GM23248 (cell line): ENCODE measurements around the gene MYZAP. TPM values are rescaled to one million over a fixed set of nuclear protein-coding genes. Genes with fewer than 3 reads are reported as not detected.

ENCODE experiments used
- DNase-seq: peaks from one replicate; pipeline ENCODE4 v3.0.0-alpha.2; 2015
- H2AFZ ChIP-seq: fragments of 200-600 bp; sonication (generic); 2 replicates; pipeline ENCODE4 v1.6.1; 2016; ENCODE audit warnings: antibody characterized with exemption
- H3F3A ChIP-seq: fragments of 200-600 bp; sonication (generic); 2 replicates; pipeline ENCODE4 v1.6.1; 2016; ENCODE audit warnings: mild to moderate bottlenecking, antibody characterized with exemption, mixed run types; ENCODE audit not compliant: insufficient read depth
- H3K27ac ChIP-seq: fragments of 200-600 bp; sonication (generic); 2 replicates; pipeline ENCODE4 v1.5.1; 2016; ENCODE audit warnings: mild to moderate bottlenecking
- H3K27me3 ChIP-seq: fragments of 200-600 bp; sonication (generic); replicated peaks from 2 replicates; pipeline ENCODE4 v1.6.1; 2016; ENCODE audit warnings: mild to moderate bottlenecking; ENCODE audit not compliant: insufficient read depth
- H3K36me3 ChIP-seq: fragments of 200-600 bp; sonication (generic); 2 replicates; pipeline ENCODE4 v1.6.1; 2016; ENCODE audit warnings: low read depth, mild to moderate bottlenecking
- H3K4me1 ChIP-seq: fragments of 200-600 bp; sonication (generic); 2 replicates; pipeline ENCODE4 v1.6.1; 2016; ENCODE audit warnings: mild to moderate bottlenecking; ENCODE audit not compliant: insufficient read depth
- H3K4me2 ChIP-seq: fragments of 200-600 bp; sonication (generic); one replicate; pipeline ENCODE4 v1.6.1; 2016; ENCODE audit warnings: mild to moderate bottlenecking; ENCODE audit not compliant: unreplicated experiment
- H3K4me3 ChIP-seq: fragments of 200-600 bp; sonication (generic); 2 replicates; pipeline ENCODE4 v1.5.1; 2016; ENCODE audit warnings: mild to moderate bottlenecking
- H3K79me2 ChIP-seq: fragments of 200-600 bp; sonication (generic); 2 replicates; pipeline ENCODE4 v1.6.1; 2016; ENCODE audit warnings: mild to moderate bottlenecking; ENCODE audit not compliant: insufficient read depth
- H3K9ac ChIP-seq: fragments of 200-600 bp; sonication (generic); 2 replicates; pipeline ENCODE4 v1.6.1; 2016; ENCODE audit warnings: mild to moderate bottlenecking
- H3K9me2 ChIP-seq: fragments of 200-600 bp; sonication (generic); 2 replicates; pipeline ENCODE4 v1.6.1; 2016; ENCODE audit warnings: mixed run types, mild to moderate bottlenecking, moderate library complexity; ENCODE audit not compliant: insufficient read depth
- H3K9me3 ChIP-seq: fragments of 200-600 bp; sonication (generic); one replicate; pipeline ENCODE4 v1.6.1; 2017; ENCODE audit warnings: low read depth
- H4K20me1 ChIP-seq: fragments of 200-600 bp; sonication (generic); 2 replicates; pipeline ENCODE4 v1.6.0; 2016; ENCODE audit not compliant: insufficient read depth
- EZH2 ChIP-seq: fragments of 200-600 bp; sonication (generic); IDR thresholded peaks from 2 replicates; pipeline ENCODE4 v1.6.1; 2018; ENCODE audit warnings: antibody characterized with exemption, mild to moderate bottlenecking; ENCODE audit not compliant: insufficient read depth, poor library complexity, severe bottlenecking
- EZH2phosphoT487 ChIP-seq: fragments of 200-600 bp; sonication (generic); IDR thresholded peaks from 2 replicates; pipeline ENCODE4 v1.6.1; 2018; ENCODE audit warnings: antibody characterized with exemption, moderate library complexity, mild to moderate bottlenecking, low read depth; ENCODE audit not compliant: insufficient read depth
- WGBS, 2 experiments: methylation state at CpG; one replicate each; pipeline ENCODE4 v1.1.6; 2015 to 2017; ENCODE audit warnings: low lambda C conversion rate in 2 of 2, low coverage in 1 of 2; ENCODE audit errors: missing lambda C conversion rate in 2 of 2; 5-methylcytosine and 5-hydroxymethylcytosine counted together
- in situ Hi-C: fragments of 300-500 bp; cut with MboI; formaldehyde crosslinking; loops from 2 replicates; pipeline ENCODE4 v1.15.0; 2020
- polyA plus RNA-seq: library from polyadenylated mRNA; unstranded; fragments of >200 nt; fragmentation: Nextera tagmentation; extraction: Ambion mirVana; gene quantifications from 2 replicates; pipeline ENCODE4 v1.2.1, GENCODE V29; 2016
- total RNA-seq: library from RNA; depleted of rRNA; stranded (reverse); fragments of >200 nt; shearing (Covaris generic); gene quantifications from 2 replicates; pipeline ENCODE4 v1.2.3, GENCODE V29; 2014

The MYZAP gene
- total and polyA plus RNA-seq, 2 experiments from 2014 or later: 0.11 TPM; not detected in 1

DNA sequence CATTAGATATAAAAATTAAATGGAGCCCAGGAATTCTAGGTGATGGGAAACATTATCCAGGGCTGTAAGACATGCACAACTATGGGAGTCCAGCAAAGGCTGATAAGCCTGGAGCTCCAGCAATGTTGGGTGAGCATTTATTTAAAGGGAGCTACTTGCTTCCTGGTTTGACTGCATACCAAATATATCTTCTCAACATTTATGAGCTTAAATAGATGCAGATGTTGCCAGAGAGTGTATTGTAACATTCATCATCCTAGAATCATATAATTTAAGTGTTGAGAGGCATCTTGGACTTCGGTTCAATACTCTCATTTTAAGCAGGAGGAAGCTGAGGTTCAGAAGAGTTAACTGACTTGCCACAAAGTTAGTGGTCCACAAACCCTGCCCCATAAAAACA lies 102.6 kb downstream of the MYZAP start:
- WGBS, 2 experiments: 8 to 15% methylated on average over 1 of the region's 1 CpG
- in situ Hi-C loops: no loop called here
- peaks cover 43% of the 10 kb centered on the region for H3K4me1 ChIP-seq
- H3K27me3 ChIP-seq: no peaks in the 10 kb centered on the region
- H3K4me3 ChIP-seq: no peak overlapping the region
- H4K20me1 ChIP-seq: no peaks in the 10 kb centered on the region
- H3F3A ChIP-seq: peaks cover 30% of the 10 kb centered on the region; the same call in 1 of the 2 replicates
- peak; percentile 56 for DNase-seq
- no peaks in the 10 kb centered on the region for H3K9me2 ChIP-seq
- no peak overlapping the region for H2AFZ ChIP-seq
- H3K4me2 ChIP-seq: peak overlapping the region; percentile 33
- no peaks in the 10 kb centered on the region for H3K36me3 ChIP-seq
- H3K9ac ChIP-seq: no peak overlapping the region
- TF ChIP-seq EZH2phosphoT487 (no peak), EZH2 (no peak)
- peak overlapping the region; percentile 17; the same call in 1 of the 2 replicates for H3K27ac ChIP-seq
- H3K9me3 ChIP-seq: no peaks in the 10 kb centered on the region
- no peaks in the 10 kb centered on the region for H3K79me2 ChIP-seq

DNA sequence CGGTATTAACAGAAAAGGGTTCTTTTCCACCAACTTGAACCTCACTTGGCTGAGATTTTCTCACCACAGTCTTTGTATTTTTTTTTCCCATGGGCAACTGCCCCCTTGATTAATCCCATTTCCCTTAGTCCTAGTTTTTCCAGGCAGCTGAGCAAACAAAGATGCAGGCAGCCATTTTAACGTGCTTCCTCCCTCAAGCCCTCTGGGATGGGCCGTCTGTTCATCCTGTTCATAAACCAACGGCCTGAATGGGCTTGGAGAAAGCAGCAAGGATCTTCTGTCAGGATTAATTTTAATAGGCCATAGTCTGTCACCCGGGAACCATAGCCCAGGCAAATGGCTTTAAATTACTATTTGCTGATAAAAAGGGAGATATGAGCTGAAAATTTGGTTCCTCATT lies 104.4 kb downstream of the MYZAP start:
- no peak overlapping the region for H2AFZ ChIP-seq
- H3F3A ChIP-seq: peaks cover 30% of the 10 kb centered on the region; the same call in 1 of the 2 replicates
- H3K9me3 ChIP-seq: no peaks in the 10 kb centered on the region
- H3K4me2 ChIP-seq: no peak overlapping the region
- no peaks in the 10 kb centered on the region for H3K79me2 ChIP-seq
- no peaks in the 10 kb centered on the region for H3K27me3 ChIP-seq
- WGBS, 2 experiments: 95% methylated on average over 5 of the region's 5 CpGs
- peaks cover 43% of the 10 kb centered on the region for H3K4me1 ChIP-seq
- H3K9me2 ChIP-seq: no peaks in the 10 kb centered on the region
- H3K27ac ChIP-seq: no peak overlapping the region
- H3K9ac ChIP-seq: no peak overlapping the region
- no peaks in the 10 kb centered on the region for H3K36me3 ChIP-seq
- DNase-seq: no peak
- TF ChIP-seq EZH2phosphoT487: no peak
- TF ChIP-seq EZH2: no peak
- in situ Hi-C loops: no loop called here
- no peak overlapping the region for H3K4me3 ChIP-seq
- H4K20me1 ChIP-seq: no peaks in the 10 kb centered on the region

DNA sequence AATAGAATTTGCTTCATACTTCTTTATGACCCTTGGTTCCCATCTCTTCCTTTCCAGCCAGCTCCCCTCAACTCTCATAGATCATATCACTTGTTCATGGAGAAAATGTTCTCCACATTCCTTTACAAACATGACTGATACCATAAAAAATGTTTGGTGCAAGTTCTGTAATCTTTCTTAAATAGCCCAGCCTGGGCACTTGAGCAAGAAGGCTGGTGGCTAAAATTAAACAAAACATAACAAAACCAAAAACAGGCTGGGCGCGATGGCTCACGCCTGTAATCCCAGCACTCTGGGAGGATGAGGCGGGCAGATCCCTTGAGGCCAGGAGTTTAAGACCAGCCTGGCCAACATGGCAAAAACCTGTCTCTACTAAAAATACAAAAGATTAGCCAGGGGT lies 105.9 kb downstream of the MYZAP start:
- Histone ChIP-seq H3K27me3 (no peaks in the 10 kb centered on the region), H3K4me2 (no peak overlapping the region), H3K36me3 (no peaks in the 10 kb centered on the region), H3F3A (peaks cover 30% of the 10 kb centered on the region; the same call in 1 of the 2 replicates), H3K9me2 (0 out of 2 replicates have a peak, but pooled peaks cover 3% of the 10 kb centered on the region), H3K4me1 (peaks cover 38% of the 10 kb centered on the region), H4K20me1 (no peaks in the 10 kb centered on the region), H3K9me3 (no peaks in the 10 kb centered on the region), H3K4me3 (no peak overlapping the region), H3K9ac (no peak overlapping the region), H2AFZ (no peak overlapping the region), H3K79me2 (no peaks in the 10 kb centered on the region), H3K27ac (0 out of 2 replicates have a peak overlapping the region, but pooled peaks have one; percentile 7)
- in situ Hi-C loops: no loop called here
- 70 to 74% methylated on average over 4 of the region's 4 CpGs for WGBS, 2 experiments
- TF ChIP-seq EZH2phosphoT487 (no peak), EZH2 (no peak)
- peak; percentile 50 for DNase-seq

DNA sequence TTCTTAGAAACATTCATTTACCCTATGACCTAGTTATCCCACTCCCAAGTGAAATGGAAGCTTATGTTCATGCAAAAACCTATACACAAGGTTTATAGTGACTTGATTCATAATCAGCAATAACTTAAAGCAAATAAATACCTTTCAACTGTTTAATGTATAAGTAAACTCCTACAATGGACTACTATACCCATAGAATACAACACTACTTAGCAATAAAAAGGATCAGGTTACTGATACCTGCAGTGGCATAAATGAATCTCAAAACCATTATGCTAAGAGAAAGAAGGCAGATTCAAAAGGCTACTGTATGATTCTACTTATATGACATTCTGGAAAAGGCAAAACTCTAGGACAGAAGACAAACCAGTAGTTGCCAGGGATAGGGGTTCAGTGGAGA lies 106.5 kb downstream of the MYZAP start:
- in situ Hi-C loops: no loop called here
- TF ChIP-seq EZH2: no peak
- TF ChIP-seq EZH2phosphoT487: no peak

GRCh38 chr15:57698991-57699390 lies 107.3 kb downstream of the MYZAP start:
- no peak for DNase-seq
- no peak overlapping the region for H3K4me3 ChIP-seq
- H3K9me3 ChIP-seq: no peaks in the 10 kb centered on the region
- no peaks in the 10 kb centered on the region for H3K79me2 ChIP-seq
- no peaks in the 10 kb centered on the region for H3K36me3 ChIP-seq
- peaks cover 26% of the 10 kb centered on the region for H3K4me1 ChIP-seq
- 72 to 77% methylated on average over 4 of the region's 4 CpGs for WGBS, 2 experiments
- no peak overlapping the region for H2AFZ ChIP-seq
- H3K27me3 ChIP-seq: no peaks in the 10 kb centered on the region
- H3K4me2 ChIP-seq: no peak overlapping the region
- H4K20me1 ChIP-seq: no peaks in the 10 kb centered on the region
- H3K27ac ChIP-seq: no peak overlapping the region
- 0 out of 2 replicates have a peak, but pooled peaks cover 4% of the 10 kb centered on the region for H3K9me2 ChIP-seq
- H3K9ac ChIP-seq: no peak overlapping the region
- in situ Hi-C loops: no loop called here
- TF ChIP-seq EZH2 (no peak), EZH2phosphoT487 (no peak)
- peaks cover 23% of the 10 kb centered on the region for H3F3A ChIP-seq

More for the DNA sequence above, 106.5 kb downstream of the MYZAP start:
- Histone ChIP-seq H2AFZ (no peak overlapping the region), H3F3A (peaks cover 26% of the 10 kb centered on the region; the same call in 1 of the 2 replicates), H3K9me3 (no peaks in the 10 kb centered on the region), H3K36me3 (no peaks in the 10 kb centered on the region), H3K9me2 (0 out of 2 replicates have a peak, but pooled peaks cover 4% of the 10 kb centered on the region), H3K4me2 (no peak overlapping the region), H4K20me1 (no peaks in the 10 kb centered on the region), H3K79me2 (no peaks in the 10 kb centered on the region), H3K4me3 (no peak overlapping the region), H3K9ac (no peak overlapping the region), H3K27ac (no peak overlapping the region), H3K27me3 (no peaks in the 10 kb centered on the region), H3K4me1 (peaks cover 32% of the 10 kb centered on the region)
- DNase-seq: no peak
